ENCODE measurements around the gene YLPM1.

DNA sequence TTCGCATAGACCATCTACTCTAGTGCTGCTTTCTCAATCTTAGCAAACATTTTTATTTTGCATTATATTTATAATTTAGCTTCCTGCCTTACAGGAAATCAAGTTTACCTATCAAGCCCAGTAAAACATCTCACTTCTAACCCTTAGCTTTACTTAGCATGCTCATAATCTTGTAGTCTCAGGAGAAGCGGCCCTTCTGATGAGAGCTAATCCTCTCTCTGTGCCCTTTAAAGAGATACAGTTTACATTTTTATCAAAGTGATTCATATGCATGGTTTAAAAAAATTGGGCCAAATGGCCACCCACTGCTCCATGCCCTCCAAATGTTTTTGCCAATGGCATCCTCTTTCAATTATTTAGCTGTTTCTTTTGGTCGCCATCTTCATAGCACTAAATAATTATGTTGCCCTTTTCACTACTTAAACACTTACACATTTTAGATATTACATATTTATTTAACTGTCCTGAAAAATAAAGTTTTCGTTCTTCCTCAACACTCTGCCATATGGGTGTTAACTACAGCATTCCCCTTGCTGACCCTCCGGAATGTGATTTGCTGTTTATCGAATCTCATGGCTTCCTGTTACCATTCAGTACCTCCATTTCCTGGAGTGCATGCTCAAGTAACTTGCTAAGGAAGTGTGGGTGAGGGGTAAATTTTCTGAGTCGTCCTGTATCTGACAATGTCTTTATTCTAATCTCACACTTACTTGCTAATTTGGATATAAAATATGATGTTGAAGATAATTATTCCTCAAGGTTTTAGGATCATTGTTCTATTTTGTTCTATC, 29.3 kb downstream of the YLPM1 start:
- no peak for TF ChIP-seq REST (IDR thresholded peaks at IDR 0.05; ENCODE audit: low read depth)
- no peak for TF ChIP-seq YY1 (IDR thresholded peaks at IDR 0.05; ENCODE audit: low read depth)
- no peak for TF ChIP-seq MAX (IDR thresholded peaks at IDR 0.05)
- TF ChIP-seq CEBPB (IDR thresholded peaks at IDR 0.05), result no peak
- TF ChIP-seq EP300 (IDR thresholded peaks at IDR 0.05; ENCODE audit: borderline replicate concordance), result no peak

Measured in Ishikawa (cell line).